AG08396 (cell line): ENCODE measurements around the gene SCLY.
"Not testable (repeated sequence)": the region's sequence is repeated elsewhere in the genome, so short reads cannot be mapped to it uniquely, and the experiment has no call there.

ENCODE experiments used
- DNase-seq: peaks from one replicate; pipeline ENCODE4 v3.0.0; 2012; ENCODE audit warnings: low spot score, mixed read lengths

Gene SCLY

GRCh38 chr2:238113611-238114010, 52.8 kb downstream of the SCLY start:
- DNase-seq: no peak

- no peak for DNase-seq
These were observed 53.6 kb downstream of the SCLY start for GRCh38 chr2:238114331-238114841.

- DNase-seq: no peak
These were observed 54.3 kb downstream of the SCLY start for GRCh38 chr2:238114851-238115660.

GRCh38 chr2:238115709-238116108, 54.9 kb downstream of the SCLY start:
- not testable (repeated sequence) for DNase-seq

GRCh38 chr2:238116298-238117198, 55.7 kb downstream of the SCLY start:
- no peak for DNase-seq

DNA sequence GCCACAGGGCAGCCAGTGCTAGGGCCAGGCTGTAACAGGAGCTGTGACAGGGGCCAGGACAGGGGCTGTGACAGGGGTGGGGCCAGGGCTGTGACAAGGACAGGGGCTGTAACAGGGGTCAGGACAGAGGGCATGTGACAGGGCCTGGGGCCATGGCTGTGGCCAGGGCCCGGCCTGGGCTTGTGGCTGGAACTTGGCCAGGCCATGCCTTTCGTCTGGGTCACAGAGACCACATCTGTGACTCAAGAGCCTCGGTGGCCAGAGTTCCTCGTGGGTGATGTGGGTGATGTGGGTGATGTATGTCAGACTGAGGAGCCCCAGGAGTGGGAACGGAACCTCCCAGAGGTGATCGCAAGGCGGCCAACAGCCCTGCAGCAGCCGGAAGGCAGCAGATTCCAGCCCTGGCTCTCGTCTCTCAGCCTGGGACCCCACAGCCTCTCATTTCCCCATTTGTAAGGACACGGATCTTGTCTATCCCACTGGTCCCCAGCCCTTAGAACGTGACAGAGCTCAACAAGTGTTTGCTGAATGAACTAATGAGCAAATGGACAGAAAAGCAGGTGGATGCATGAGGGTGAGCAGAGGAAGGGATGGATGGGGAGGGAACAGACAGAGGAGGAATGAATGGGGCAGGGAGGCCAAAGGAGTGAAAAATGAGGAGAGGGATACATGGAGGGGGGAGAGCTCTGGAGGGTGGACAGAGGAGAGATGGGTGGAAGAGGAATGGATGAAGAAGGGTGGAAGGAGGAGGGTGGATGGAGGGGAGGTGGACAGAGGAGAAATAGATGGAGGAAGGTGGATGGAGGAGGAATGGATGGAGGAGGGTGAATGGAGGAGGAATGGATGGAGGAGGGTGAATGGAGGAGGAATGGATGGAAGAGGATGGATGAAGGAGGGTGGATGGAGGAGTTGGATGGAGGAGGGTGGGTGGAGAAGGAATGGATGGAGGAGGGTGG, 56.7 kb downstream of the SCLY start:
- peak; percentile 82 for DNase-seq

DNA sequence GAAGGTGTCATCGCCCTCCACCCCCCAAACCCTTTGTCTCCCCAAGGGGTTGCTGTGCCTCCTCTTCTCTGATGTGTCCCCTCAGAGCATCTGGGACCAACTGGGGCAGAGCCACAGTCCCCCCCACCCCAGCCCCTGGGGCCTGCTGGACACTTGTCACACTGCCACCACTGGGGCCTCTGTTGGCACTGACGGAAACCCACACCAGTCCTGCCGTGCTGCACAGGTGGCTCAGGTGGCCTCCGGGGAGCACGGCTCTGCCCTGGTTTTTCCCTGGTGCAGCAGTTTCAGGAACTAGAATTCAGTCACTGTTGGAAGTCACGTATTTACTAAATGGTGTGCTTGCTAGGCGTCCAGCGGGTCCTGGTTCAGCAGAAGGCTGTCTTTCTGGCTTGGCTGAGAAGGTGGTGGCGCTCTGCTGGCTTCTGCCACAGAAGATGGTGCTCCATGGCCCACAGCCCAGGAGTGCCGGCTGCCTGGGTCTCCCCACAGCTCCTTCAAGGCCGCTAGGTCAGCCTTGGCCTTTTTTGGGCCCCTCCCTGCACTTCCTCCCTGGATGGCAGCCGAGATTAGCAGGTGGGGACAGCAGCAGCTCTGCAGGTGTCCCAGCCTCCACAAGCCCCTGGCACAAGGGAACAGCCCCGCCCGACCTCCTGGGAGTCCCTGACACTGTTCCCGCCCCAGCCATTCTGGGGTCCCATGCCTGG, 59.1 kb downstream of the SCLY start:
- no peak for DNase-seq

- no peak for DNase-seq
These were observed 59.9 kb downstream of the SCLY start for GRCh38 chr2:238120463-238121298.

GRCh38 chr2:238121511-238122286, 60.9 kb downstream of the SCLY start:
- no peak for DNase-seq

GRCh38 chr2:238122287-238123217, 61.8 kb downstream of the SCLY start:
- DNase-seq: no peak

DNA sequence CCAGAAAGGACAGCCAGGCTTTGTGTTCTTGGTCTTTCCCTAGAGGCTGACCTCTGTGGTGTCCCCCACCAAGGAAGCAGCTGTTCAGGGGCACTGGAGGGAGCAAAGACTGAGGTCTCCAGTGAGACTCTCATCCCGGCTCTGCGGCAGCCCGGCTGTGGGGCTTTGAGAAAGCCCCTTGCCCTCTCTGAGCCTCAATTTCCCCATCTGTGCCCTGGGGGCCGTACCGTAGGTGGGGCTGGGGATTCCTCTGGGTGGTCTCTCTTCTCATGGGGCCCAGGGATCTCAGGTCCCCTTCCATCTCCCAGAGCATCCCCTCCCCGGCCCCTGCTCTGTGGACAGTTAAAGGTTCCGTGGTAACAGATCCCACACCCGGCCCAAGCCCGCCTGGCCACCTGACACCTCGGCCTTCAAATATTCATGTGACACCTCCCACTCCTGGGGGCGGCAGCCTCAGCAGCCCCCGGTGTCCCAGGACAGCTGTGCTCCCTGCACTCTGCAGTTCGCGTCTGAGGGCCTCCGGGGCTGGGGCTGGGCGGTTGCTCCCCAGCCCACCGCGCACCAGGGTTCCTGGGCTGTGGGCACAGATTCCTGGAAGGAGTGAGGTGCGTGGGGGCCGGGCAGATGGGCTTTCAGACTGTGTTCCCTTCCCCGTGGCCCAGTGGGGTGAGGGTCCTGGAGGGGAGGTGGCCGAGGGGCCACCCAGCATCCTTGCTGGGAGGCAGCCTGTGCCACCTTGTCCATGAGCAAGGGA, 62.6 kb downstream of the SCLY start:
- no peak for DNase-seq

DNA sequence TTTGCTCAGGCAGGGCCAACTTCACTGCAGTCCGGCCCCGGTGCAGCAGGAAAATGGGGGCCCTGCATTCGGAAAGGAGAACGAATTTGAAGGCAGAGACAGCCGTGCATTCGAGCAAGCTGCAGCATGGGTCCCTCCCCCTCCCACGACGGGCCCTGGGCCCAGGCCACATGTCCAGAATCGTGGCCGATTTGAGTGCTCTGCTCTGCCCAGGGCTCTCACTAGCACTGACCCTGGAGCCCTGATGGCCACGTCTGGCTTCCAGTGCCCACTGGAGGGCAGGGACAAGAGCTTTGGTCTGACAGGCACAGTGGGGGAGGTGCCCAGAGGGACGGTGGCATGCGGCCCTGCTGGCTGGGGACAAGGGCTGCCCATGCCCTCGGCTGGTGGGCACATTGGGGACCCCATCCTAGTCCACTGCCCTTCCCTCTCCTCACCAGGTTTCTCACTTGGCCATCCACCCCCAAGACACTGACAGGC, 63.2 kb downstream of the SCLY start:
- no peak for DNase-seq

DNA sequence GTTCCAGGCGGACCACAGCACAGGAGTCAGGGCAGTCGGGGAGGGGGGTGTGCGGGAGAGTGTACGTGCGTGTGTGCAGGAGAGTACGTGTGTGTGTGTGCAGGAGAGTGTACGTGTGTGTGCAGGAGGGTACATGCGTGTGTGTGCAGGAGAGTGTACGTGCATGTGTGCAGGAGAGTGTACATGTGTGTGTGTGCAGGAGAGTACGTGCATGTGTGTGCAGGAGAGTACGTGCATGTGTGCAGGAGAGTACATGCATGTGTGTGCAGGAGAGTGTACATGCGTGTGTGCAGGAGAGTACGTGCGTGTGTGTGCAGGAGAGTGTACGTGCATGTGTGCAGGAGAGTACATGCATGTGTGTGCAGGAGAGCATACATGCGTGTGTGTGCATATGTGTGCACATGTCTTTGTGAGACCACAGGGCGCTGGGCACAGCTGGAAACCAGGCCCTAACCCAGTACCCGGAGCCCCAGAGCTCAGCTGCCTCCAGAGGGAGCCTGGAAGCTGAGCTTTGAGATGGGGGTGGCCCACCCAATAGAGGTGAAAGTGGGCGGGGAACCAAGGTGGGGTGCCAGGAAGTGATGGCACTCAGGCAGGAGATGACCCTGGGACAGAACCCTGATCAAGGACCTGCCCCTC, 63.8 kb downstream of the SCLY start:
- no peak for DNase-seq

DNA sequence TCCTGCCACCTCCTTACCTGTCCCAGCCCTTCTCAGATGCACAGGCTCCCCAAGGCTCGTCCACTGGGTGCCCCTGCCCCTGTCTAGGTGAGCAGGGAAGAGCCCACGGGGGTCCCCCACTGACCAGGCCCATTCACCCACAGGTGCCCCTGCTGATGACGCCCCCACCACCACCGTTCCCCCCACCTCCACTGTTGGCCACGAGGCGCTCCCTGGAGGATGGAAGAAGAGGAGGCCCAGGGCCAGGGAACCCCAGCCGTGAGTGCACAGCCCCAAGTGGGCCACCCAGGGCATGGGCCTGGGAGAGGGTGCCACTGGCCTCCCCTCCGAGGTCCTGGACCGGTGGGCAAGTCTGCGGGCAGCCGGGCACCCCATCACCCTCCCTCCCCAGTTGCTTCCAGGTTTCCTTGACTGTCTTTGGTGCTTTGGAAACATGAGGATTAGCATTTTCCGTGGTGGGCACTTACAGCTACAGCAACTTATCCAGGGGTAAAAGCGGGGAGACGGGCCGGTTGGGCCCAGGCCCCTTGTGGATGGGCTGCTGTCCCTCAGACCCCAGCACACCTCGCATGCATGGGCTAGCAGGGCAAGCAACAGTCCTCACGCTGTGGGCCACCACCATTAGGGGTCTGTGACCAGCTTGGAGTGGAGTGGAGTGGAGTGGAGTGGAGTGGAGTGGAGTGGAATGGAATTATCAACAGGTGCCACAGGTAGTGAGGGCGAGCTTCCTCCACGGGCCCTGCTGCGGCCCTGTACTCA, 64.5 kb downstream of the SCLY start:
- no peak for DNase-seq

DNA sequence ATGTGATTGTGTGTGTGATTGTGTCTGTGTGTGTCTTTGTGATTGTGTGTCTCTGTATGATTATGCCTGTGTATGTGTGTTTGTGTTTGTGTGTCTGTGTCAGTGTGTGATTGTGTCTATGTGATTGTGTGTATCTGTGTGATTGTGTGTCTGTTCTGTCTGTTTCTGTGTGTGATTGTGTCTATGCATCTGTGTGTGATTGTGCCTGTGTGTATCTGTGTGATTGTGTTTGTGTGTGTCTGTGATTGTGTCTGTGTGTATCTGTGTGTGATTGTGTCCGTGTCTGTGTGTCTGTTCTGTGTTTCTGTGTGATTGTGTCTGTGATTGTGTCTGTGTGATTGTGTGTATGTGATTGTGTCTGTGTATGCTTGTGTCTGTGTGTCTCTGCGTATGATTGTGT, 65.5 kb downstream of the SCLY start:
- no peak for DNase-seq

DNA sequence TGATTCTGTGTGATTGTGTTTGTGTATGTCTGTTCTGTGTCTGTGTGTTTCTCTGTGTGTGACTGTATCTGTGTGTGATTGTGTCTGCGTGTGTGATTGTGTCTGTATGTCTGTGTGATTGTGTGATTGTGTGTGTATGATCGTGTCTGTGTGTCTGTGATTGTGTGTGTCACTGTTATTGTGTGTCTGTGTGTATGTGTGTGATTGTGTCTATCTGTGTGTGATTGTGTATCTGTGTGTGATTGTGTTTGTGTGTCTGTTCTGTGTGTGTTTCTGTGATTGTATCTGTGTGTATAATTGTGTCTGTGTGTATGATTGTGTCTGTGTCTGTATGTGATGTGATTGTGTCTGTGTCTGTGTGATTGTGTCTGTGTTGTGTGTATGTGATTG, 66.0 kb downstream of the SCLY start:
- DNase-seq: no peak
